ENCODE measurements around the gene MAGEF1. TPM values are rescaled to one million over a fixed set of nuclear protein-coding genes. Genes with fewer than 3 reads are reported as not detected.

The MAGEF1 gene, protein sequence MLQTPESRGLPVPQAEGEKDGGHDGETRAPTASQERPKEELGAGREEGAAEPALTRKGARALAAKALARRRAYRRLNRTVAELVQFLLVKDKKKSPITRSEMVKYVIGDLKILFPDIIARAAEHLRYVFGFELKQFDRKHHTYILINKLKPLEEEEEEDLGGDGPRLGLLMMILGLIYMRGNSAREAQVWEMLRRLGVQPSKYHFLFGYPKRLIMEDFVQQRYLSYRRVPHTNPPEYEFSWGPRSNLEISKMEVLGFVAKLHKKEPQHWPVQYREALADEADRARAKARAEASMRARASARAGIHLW
- 25.9 to 31.6 TPM (median 28.4 TPM) in 5 replicates for total RNA-seq (2022; extraction: Qiagen RNA extraction)

GRCh38 chr3:184711493-184712247 is at the start of gene MAGEF1:
TSS of gene MAGEF1 (minus strand) at chr3:184712064. CDS start at chr3:184711821, 243 bp downstream.

Other genes with a start within 250 kb of the MAGEF1 start
- 0.24 to 0.46 TPM (median 0.29 TPM) in 5 replicates for gene EPHB3, start 150.3 kb downstream of the MAGEF1 start, total RNA-seq (2022; extraction: Qiagen RNA extraction)
- 8.2 to 9.5 TPM (median 8.9 TPM) in 5 replicates for gene VPS8, start 100.1 kb upstream of the MAGEF1 start, total RNA-seq (2022; extraction: Qiagen RNA extraction)